NCI-H510A treated with DMSO at 0.1 percent for 48 hours (cell line): ENCODE results near the gene ABCD4.
"Not testable (repeated sequence)": the region's sequence is repeated elsewhere in the genome, so short reads cannot be mapped to it uniquely, and the experiment has no call there.

Experiments used
- DNase-seq: peaks from one replicate; lab custom pipeline; 2025; lab: John Stamatoyannopoulos, UW

ABCD4 gene

GRCh38 chr14:74302634-74303569 lies at the start of gene ABCD4:
TSS of gene ABCD4 (minus strand) at chr14:74302934. CDS start at chr14:74302912, 22 bp downstream.
- DNase-seq = peak; percentile 91

- no peak for DNase-seq
Observed at GRCh38 chr14:74350928-74351323, 48.2 kb upstream of the ABCD4 start.

GRCh38 chr14:74350211-74350927 lies 47.6 kb upstream of the ABCD4 start:
- no peak for DNase-seq

GRCh38 chr14:74349757-74350156 lies 47.0 kb upstream of the ABCD4 start:
- DNase-seq = no peak

- DNase-seq = no peak
Observed at GRCh38 chr14:74348735-74349463, 46.2 kb upstream of the ABCD4 start.

GRCh38 chr14:74348241-74348734 lies 45.6 kb upstream of the ABCD4 start, which contains the start of gene VRTN:
TSS of gene VRTN (plus strand) at chr14:74348471. CDS start at chr14:74356784, 8,313 bp downstream.
- no peak for DNase-seq

GRCh38 chr14:74347795-74348100 lies 45.0 kb upstream of the ABCD4 start:
- DNase-seq = no peak

- no peak for DNase-seq
Observed at GRCh38 chr14:74347097-74347794, 44.5 kb upstream of the ABCD4 start.

GRCh38 chr14:74346341-74346740 lies 43.6 kb upstream of the ABCD4 start:
- no peak for DNase-seq

GRCh38 chr14:74333909-74334308 lies 31.2 kb upstream of the ABCD4 start:
- no peak for DNase-seq

- DNase-seq = not testable (repeated sequence)
Observed at GRCh38 chr14:74329950-74330552, 27.3 kb upstream of the ABCD4 start.

- no peak for DNase-seq
Observed at GRCh38 chr14:74326369-74327152, 23.8 kb upstream of the ABCD4 start.

- no peak for DNase-seq
Observed at GRCh38 chr14:74325446-74325845, 22.7 kb upstream of the ABCD4 start.

- no peak for DNase-seq
Observed at GRCh38 chr14:74324931-74325361, 22.2 kb upstream of the ABCD4 start.

- DNase-seq = no peak
Observed at GRCh38 chr14:74314576-74314975, 11.8 kb upstream of the ABCD4 start.

GRCh38 chr14:74313601-74314000 lies 10.9 kb upstream of the ABCD4 start:
- no peak for DNase-seq

GRCh38 chr14:74312161-74312560 lies 9.4 kb upstream of the ABCD4 start:
- no peak for DNase-seq

GRCh38 chr14:74309125-74310022 lies 6.6 kb upstream of the ABCD4 start:
- DNase-seq = no peak

- no peak for DNase-seq
Observed at GRCh38 chr14:74308695-74309094, 6.0 kb upstream of the ABCD4 start.
